ENCODE results near the gene SNX32.
"Not testable (repeated sequence)": the region's sequence is repeated elsewhere in the genome, so short reads cannot be mapped to it uniquely, and the experiment has no call there.

The SNX32 gene

DNA sequence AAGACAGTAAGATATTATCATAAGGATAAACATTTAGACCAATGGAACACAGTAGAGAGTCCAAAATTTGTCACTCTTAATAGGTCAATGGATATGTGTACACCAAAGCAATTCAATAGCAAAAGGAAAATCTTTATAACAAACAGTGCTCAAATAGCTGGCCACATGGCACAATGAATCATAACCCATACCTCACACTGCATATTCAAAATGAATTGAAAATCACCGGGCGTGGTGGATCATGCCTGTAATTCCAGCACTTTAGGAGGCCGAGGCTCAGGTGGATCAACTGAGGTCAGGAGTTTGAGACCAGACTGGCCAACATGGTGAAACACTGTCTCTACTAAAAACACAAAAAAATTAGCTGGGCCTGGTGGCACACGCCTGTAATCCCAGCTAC lies 8.4 kb downstream of the SNX32 start:
- H3K9ac ChIP-seq (ENCODE audit: low read depth, low read length): no peak overlapping the region
- no peaks in the 10 kb centered on the region for H3K27me3 ChIP-seq (ENCODE audit: insufficient read depth, low read length)
- 91% methylated on average over 4 of the region's 4 CpGs for WGBS
- H3K27ac ChIP-seq (ENCODE audit: low read depth, low read length): no peak overlapping the region
- no peak overlapping the region for H3K4me3 ChIP-seq (ENCODE audit: low read length)
- H3K36me3 ChIP-seq (ENCODE audit: insufficient read depth, low read length): no peaks in the 10 kb centered on the region
- no peaks in the 10 kb centered on the region for H3K4me1 ChIP-seq (ENCODE audit: insufficient read depth, low read length)
- no peaks in the 10 kb centered on the region for H3K9me3 ChIP-seq (ENCODE audit: insufficient read depth, low read depth, low read length)

DNA sequence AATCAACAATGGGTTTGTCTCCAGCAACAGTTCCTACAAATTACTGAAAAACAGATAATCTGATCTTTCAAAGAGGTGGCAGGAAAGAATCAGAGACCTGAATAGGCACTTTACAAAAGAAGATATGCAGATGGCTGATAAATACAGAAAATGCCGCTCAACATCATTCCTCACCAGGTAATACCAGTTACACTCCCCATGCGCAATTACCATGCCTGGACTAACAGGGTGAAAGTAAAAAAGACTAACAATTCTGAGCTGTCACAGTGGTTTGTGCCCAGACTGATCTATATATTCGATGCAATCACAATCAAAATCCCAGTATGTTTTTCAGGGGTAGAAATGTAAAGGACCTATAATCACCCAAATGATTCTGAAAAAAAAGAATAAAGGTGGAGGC lies 10.0 kb downstream of the SNX32 start:
- Histone ChIP-seq H3K27me3 (ENCODE audit: insufficient read depth, low read length) (no peaks in the 10 kb centered on the region), H3K4me1 (ENCODE audit: insufficient read depth, low read length) (no peaks in the 10 kb centered on the region), H3K9me3 (ENCODE audit: insufficient read depth, low read depth, low read length) (no peaks in the 10 kb centered on the region), H3K36me3 (ENCODE audit: insufficient read depth, low read length) (no peaks in the 10 kb centered on the region), H3K27ac (ENCODE audit: low read depth, low read length) (no peak overlapping the region), H3K4me3 (ENCODE audit: low read length) (no peak overlapping the region), H3K9ac (ENCODE audit: low read depth, low read length) (no peak overlapping the region)
- 93% methylated on average over 3 of the region's 3 CpGs for WGBS

DNA sequence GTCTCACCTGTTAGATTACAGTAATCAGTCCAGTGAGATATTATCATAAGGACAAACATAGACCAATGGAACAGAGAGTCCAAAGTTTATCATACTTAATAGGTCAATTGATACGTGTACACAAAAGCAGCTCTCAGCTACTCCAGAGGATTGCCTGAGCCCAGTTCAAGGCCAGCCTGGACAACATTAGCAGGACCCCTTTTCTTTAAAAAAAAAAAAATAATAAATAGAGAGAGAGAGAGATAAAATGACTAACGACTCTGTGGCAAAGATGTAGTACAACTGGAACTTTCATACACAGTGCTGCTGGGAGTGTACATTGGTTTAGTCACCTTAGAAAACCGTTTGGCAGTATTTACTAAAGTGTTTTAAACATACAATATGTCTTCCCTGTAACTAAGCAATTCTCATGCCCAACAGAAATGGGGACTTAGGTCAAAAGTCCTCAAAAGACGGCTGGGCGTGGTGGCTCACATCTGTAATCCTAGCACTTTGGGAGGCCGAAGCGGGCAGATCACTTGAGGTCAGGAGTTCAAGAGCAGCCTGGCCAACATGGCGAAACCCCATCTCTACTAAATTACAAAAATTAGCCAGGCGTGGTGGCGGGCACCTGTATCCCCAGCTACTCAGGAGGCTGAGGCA lies 10.6 kb downstream of the SNX32 start:
- H3K9me3 ChIP-seq (ENCODE audit: insufficient read depth, low read depth, low read length): no peaks in the 10 kb centered on the region
- H3K4me3 ChIP-seq (ENCODE audit: low read length): no peak overlapping the region
- 90% methylated on average over 10 of the region's 10 CpGs for WGBS
- no peak overlapping the region for H3K27ac ChIP-seq (ENCODE audit: low read depth, low read length)
- no peaks in the 10 kb centered on the region for H3K36me3 ChIP-seq (ENCODE audit: insufficient read depth, low read length)
- no peaks in the 10 kb centered on the region for H3K4me1 ChIP-seq (ENCODE audit: insufficient read depth, low read length)
- H3K27me3 ChIP-seq (ENCODE audit: insufficient read depth, low read length): no peaks in the 10 kb centered on the region
- H3K9ac ChIP-seq (ENCODE audit: low read depth, low read length): no peak overlapping the region

DNA sequence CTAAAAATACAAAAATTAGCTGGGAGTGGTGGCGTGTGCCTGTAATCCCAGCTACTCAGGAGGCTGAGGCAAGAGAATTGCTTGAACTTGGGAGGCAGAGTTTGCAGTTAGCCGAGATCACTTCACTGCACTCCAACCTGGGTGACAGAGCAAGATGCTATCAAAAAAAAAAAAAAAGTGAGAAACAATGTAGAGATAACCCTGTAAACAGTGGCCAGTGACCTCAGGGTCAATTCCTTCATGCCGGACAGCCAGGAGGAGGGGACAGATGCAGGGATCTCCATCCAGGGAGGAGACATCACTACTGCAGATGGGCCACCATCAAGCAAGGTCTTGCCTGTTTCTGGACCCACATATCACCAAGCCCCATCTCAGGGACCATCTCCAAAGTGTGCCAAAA lies 14.0 kb downstream of the SNX32 start:
- H3K4me3 ChIP-seq (ENCODE audit: low read length): no peak overlapping the region
- H3K27me3 ChIP-seq (ENCODE audit: insufficient read depth, low read length): no peaks in the 10 kb centered on the region
- no peak overlapping the region for H3K9ac ChIP-seq (ENCODE audit: low read depth, low read length)
- H3K9me3 ChIP-seq (ENCODE audit: insufficient read depth, low read depth, low read length): no peaks in the 10 kb centered on the region
- no peak overlapping the region for H3K27ac ChIP-seq (ENCODE audit: low read depth, low read length)
- H3K4me1 ChIP-seq (ENCODE audit: insufficient read depth, low read length): no peaks in the 10 kb centered on the region
- WGBS: 93% methylated on average over 3 of the region's 3 CpGs
- 0 out of 2 replicates have a peak, but pooled peaks cover 6% of the 10 kb centered on the region for H3K36me3 ChIP-seq (ENCODE audit: insufficient read depth, low read length)

DNA sequence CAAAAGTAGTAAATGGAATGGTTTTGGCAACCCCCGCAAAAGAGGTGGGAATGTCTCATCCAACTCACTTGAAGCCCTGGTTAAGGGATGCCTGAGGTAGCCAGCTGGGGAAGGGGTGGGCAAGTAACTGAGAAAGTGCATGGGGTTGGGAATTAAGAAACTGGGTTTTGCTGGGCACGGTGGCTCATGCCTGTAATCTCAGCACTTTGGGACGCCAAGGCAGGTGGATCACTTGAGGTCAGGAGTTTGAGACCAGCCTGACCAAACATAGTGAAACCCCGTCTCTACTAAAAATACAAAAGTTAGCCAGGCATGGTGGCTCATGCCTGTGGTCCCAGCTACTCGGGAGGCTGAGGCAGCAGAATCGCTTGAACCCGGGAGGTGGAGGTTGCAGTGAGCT lies 14.9 kb downstream of the SNX32 start:
- not testable (repeated sequence) for H3K27me3 ChIP-seq (ENCODE audit: insufficient read depth, low read length); H3K4me1 ChIP-seq (ENCODE audit: insufficient read depth, low read length); H3K9me3 ChIP-seq (ENCODE audit: insufficient read depth, low read depth, low read length); H3K27ac ChIP-seq (ENCODE audit: low read depth, low read length); H3K4me3 ChIP-seq (ENCODE audit: low read length); H3K9ac ChIP-seq (ENCODE audit: low read depth, low read length)
- peaks cover 16% of the 10 kb centered on the region for H3K36me3 ChIP-seq (ENCODE audit: insufficient read depth, low read length)
- 73% methylated on average over 7 of the region's 7 CpGs for WGBS

GRCh38 chr11:65849366-65849765 lies 15.6 kb downstream of the SNX32 start:
- no peak overlapping the region for H3K9ac ChIP-seq (ENCODE audit: low read depth, low read length)
- H3K36me3 ChIP-seq (ENCODE audit: insufficient read depth, low read length): peaks cover 22% of the 10 kb centered on the region
- H3K4me1 ChIP-seq (ENCODE audit: insufficient read depth, low read length): no peaks in the 10 kb centered on the region
- no peaks in the 10 kb centered on the region for H3K9me3 ChIP-seq (ENCODE audit: insufficient read depth, low read depth, low read length)
- H3K4me3 ChIP-seq (ENCODE audit: low read length): no peak overlapping the region
- 74% methylated on average over 8 of the region's 8 CpGs for WGBS
- H3K27ac ChIP-seq (ENCODE audit: low read depth, low read length): no peak overlapping the region
- no peaks in the 10 kb centered on the region for H3K27me3 ChIP-seq (ENCODE audit: insufficient read depth, low read length)

GRCh38 chr11:65849771-65850216 lies 16.0 kb downstream of the SNX32 start:
- Histone ChIP-seq H3K27ac (ENCODE audit: low read depth, low read length) (no peak overlapping the region), H3K36me3 (ENCODE audit: insufficient read depth, low read length) (peaks cover 27% of the 10 kb centered on the region), H3K27me3 (ENCODE audit: insufficient read depth, low read length) (no peaks in the 10 kb centered on the region), H3K4me1 (ENCODE audit: insufficient read depth, low read length) (no peaks in the 10 kb centered on the region), H3K4me3 (ENCODE audit: low read length) (no peak overlapping the region), H3K9me3 (ENCODE audit: insufficient read depth, low read depth, low read length) (no peaks in the 10 kb centered on the region), H3K9ac (ENCODE audit: low read depth, low read length) (no peak overlapping the region)
- 72% methylated on average over 16 of the region's 16 CpGs for WGBS

- peaks cover 33% of the 10 kb centered on the region for H3K36me3 ChIP-seq (ENCODE audit: insufficient read depth, low read length)
Measured at GRCh38 chr11:65850217-65851082, 16.7 kb downstream of the SNX32 start.

GRCh38 chr11:65851083-65851579 lies 17.4 kb downstream of the SNX32 start:
- H3K9me3 ChIP-seq (ENCODE audit: insufficient read depth, low read depth, low read length): no peaks in the 10 kb centered on the region
- WGBS: 89% methylated on average over 14 of the region's 14 CpGs

More at GRCh38 chr11:65850217-65851082, 16.7 kb downstream of the SNX32 start:
- Histone ChIP-seq H3K27ac (ENCODE audit: low read depth, low read length) (no peak overlapping the region), H3K9me3 (ENCODE audit: insufficient read depth, low read depth, low read length) (no peaks in the 10 kb centered on the region), H3K27me3 (ENCODE audit: insufficient read depth, low read length) (no peaks in the 10 kb centered on the region), H3K4me3 (ENCODE audit: low read length) (no peak overlapping the region), H3K9ac (ENCODE audit: low read depth, low read length) (no peak overlapping the region), H3K4me1 (ENCODE audit: insufficient read depth, low read length) (no peaks in the 10 kb centered on the region)
- WGBS: 91% methylated on average over 19 of the region's 20 CpGs

DNA sequence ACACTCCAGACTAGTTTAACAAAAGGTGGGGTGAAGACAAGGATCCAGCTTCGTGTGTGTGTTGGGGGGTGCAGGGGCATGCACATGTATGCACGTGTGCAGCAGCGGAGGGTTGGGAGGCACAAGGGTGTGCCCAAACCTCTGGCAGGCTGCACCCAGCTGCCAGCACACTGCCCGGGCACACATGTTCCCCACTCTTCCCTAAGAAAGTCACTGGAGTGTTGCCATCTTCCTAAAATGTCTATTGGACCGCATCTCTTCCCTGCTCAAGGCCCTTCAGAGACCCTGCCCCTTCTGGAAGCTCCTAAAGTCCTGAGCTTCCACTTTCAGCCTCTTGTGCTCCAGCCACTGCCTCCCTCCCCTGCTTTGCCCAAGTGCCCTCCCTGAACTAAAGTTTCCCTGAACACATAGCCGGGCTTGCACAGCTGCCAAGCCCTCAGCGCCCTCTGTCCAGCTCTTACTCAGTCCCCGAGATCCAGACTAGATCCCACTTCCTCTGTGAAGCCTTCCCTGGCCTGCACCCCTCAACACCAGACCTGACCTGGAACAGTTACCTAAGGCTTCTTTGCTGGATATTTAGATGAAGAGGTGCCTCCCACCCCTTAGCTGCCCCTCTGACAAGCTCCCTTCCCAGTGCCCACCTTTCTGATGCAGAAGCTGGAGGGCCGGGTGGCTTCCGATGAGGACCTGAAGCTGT lies 18.2 kb downstream of the SNX32 start:
- no peaks in the 10 kb centered on the region for H3K27me3 ChIP-seq (ENCODE audit: insufficient read depth, low read length)
- no peak overlapping the region for H3K4me3 ChIP-seq (ENCODE audit: low read length)
- no peaks in the 10 kb centered on the region; the same call in 1 of the 2 replicates for H3K4me1 ChIP-seq (ENCODE audit: insufficient read depth, low read length)
- 90% methylated on average over 10 of the region's 10 CpGs for WGBS
- H3K36me3 ChIP-seq (ENCODE audit: insufficient read depth, low read length): peaks cover 46% of the 10 kb centered on the region
- no peaks in the 10 kb centered on the region for H3K9me3 ChIP-seq (ENCODE audit: insufficient read depth, low read depth, low read length)
- H3K9ac ChIP-seq (ENCODE audit: low read depth, low read length): no peak overlapping the region
- no peak overlapping the region; the same call in 1 of the 2 replicates for H3K27ac ChIP-seq (ENCODE audit: low read depth, low read length)

More at GRCh38 chr11:65851083-65851579, 17.4 kb downstream of the SNX32 start:
- Histone ChIP-seq H3K4me3 (ENCODE audit: low read length) (no peak overlapping the region), H3K27ac (ENCODE audit: low read depth, low read length) (no peak overlapping the region), H3K9ac (ENCODE audit: low read depth, low read length) (no peak overlapping the region), H3K4me1 (ENCODE audit: insufficient read depth, low read length) (no peaks in the 10 kb centered on the region), H3K36me3 (ENCODE audit: insufficient read depth, low read length) (peaks cover 40% of the 10 kb centered on the region), H3K27me3 (ENCODE audit: insufficient read depth, low read length) (no peaks in the 10 kb centered on the region)
